ENCODE results near the gene CERS2. TPM values are rescaled to one million over a fixed set of nuclear protein-coding genes. Genes with fewer than 3 reads are reported as not detected.
A peak's percentile ranks its signal among the peaks of the same experiment; 100 is the strongest.

The CERS2 gene
- total and polyA plus RNA-seq, 2 of the 4 experiments (the other 2 are of a cell fraction) = 118 to 127 TPM

DNA sequence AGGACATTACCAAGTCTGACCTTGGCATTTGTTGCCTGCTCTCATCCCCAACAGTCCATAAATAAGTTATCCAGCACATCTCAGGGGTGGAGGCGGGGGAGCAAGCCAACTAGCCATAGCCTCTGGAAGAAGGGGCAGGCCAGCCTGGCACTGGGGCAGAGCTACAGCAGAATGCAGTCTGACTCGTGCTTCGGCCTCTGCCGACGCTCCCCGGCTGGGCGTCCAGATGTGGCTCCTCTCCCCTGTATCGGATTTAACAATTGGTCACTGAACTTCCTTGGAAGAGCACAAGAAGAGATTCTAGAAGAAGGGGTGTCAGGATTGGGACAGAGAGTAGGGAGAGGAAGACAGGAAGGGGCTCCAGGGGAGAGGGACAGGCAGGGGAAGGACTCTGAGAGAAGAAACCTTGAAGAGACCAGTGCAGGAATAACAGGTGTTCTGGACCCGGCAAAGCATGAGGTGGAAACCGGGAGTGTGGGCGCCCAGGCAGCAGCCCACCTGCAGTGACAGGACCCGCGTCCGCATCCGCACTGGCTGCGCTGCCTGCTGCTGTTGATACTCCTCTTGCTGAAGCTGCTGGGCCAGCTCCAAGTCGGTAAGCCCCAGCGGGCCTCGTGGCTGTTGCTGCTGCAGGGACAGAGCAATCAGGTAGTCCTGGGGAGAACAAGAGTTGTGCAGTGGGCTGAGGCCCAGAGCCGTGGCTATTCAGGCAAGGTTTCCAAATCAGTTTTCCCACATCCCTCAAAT, 22.7 kb upstream of the CERS2 start (continued):
- TF ChIP-seq RCOR1 (IDR thresholded peaks at IDR 0.05; ENCODE audit: insufficient replicate concordance, low read length) = no peak

DNA sequence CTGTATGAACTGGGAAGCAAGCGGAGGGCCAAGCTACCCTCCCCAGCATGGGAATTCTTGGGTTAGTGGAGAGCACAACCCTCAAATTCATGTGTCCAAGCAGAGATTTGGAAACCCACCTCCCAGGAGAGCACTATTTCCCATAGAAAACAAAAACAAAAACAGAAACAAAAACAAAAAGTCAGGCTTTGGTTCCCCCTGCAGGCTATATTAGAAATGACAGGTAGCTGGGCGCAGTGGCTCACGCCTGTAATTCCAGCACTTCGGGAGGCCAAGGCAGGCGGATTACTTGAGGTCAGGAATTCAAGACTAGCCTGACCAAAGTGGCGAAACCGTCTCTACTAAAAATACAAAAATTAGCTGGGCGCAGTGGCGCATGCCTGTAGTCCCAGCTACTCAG, 21.3 kb upstream of the CERS2 start:
- no TSS peak for BruUV-seq (replicated peaks)
- intact Hi-C loops (cut with micrococcal nuclease) (no loop called here), in situ Hi-C loops (cut with MboI; ENCODE audit: low sequenced_read_pairs) (no loop called here), dilution Hi-C loops (cut with HindIII; ENCODE audit: low sequenced_read_pairs, unreplicated experiment) (no loop called here)
- no peak overlapping the region; the same call in 1 of the 2 replicates for H3K4ac ChIP-seq (ENCODE audit: low read depth, low read length)
- peaks cover 8% of the 10 kb centered on the region; the same call in 1 of the 2 replicates for H3K9me1 ChIP-seq (ENCODE audit: insufficient read depth, low read length)
- no peak overlapping the region for H3K23ac ChIP-seq (ENCODE audit: low read depth, low read length)
- 20% methylated on average over 1 of the region's 9 CpGs; no CpG with 5 or more reads in 1 of the 2 experiments for WGBS, 2 experiments (ENCODE audit: extremely low coverage in 2 of 2, insufficient read length in 1 of 2)
- no peak overlapping the region for H2BK5ac ChIP-seq (ENCODE audit: low read depth, low read length, poor library complexity, severe bottlenecking)
- H2BK15ac ChIP-seq (ENCODE audit: low read depth, low read length) = no peak overlapping the region
- no peak overlapping the region for H2BK120ac ChIP-seq (ENCODE audit: low read depth, low read length)
- no peaks in the 10 kb centered on the region for H3K27me3 ChIP-seq (ENCODE audit: control insufficient read depth, insufficient read depth, low read length)
- no peaks in the 10 kb centered on the region for H4K20me1 ChIP-seq (ENCODE audit: insufficient read depth, low read length)
- no peak overlapping the region for H3K56ac ChIP-seq (ENCODE audit: extremely low read depth, insufficient read depth, low read length)
- peak overlapping the region in 1 of 2 experiments; percentile 75; a peak in 1 of 4 replicates for H4K8ac ChIP-seq (ENCODE audit: low read depth in 2 of 2, low read length in 2 of 2)
- H3K4me1 ChIP-seq (ENCODE audit: control insufficient read depth, insufficient read depth, low read length) = peaks cover 1% of the 10 kb centered on the region; the same call in 1 of the 2 replicates
- peaks cover 26% of the 10 kb centered on the region for H3K36me3 ChIP-seq (ENCODE audit: control insufficient read depth, insufficient read depth, low read length)
- H2AK9ac ChIP-seq (replicated peaks; ENCODE audit: low read depth, low read length, poor library complexity) = peak overlapping the region; percentile 87
- no peak overlapping the region for H3K9ac ChIP-seq (ENCODE audit: low read depth, low read length)
- no peak overlapping the region for H3K4me3 ChIP-seq (ENCODE audit: insufficient read depth, low read depth, low read length)
- no peaks in the 10 kb centered on the region for H3K9me3 ChIP-seq (ENCODE audit: control insufficient read depth, insufficient read depth, low read length)
- no peak overlapping the region for H4K91ac ChIP-seq (ENCODE audit: insufficient read depth, low read depth, low read length)
- H2BK20ac ChIP-seq (ENCODE audit: low read depth, low read length) = no peak overlapping the region
- no peak overlapping the region for H3K4me2 ChIP-seq (ENCODE audit: low read depth, low read length)
- H3K79me1 ChIP-seq (ENCODE audit: low read depth in 1 of 2, low read length in 2 of 2) = no peaks in the 10 kb centered on the region
- H3K18ac ChIP-seq (ENCODE audit: low read depth, low read length) = no peak overlapping the region
- no peak overlapping the region for H3K14ac ChIP-seq (replicated peaks; ENCODE audit: low read depth, low read length)
- no peak overlapping the region for H3K27ac ChIP-seq (ENCODE audit: insufficient read depth, low read length)
- H2AFZ ChIP-seq (replicated peaks; ENCODE audit: low read length, poor library complexity) = peak overlapping the region; percentile 58
- no peak overlapping the region for H4K5ac ChIP-seq (ENCODE audit: low read depth, low read length)
- H2AK5ac ChIP-seq (ENCODE audit: low read depth, low read length) = no peak overlapping the region
- ChIA-PET CTCF (interaction anchor here (0.5 to 4.3 kb wide), 8 partner anchors 9 to 1152 kb away, joined by 3 to 24 read pairs (median 4); partner anchors contain the start of gene MINDY1), POLR2A (ENCODE audit: unreplicated experiment) (interaction anchor here (0.6 kb wide), 1 partner anchor 458 kb away, joined by 7 read pairs; no protein-coding TSS in a partner anchor)
- no peak for DNase-seq
- ATAC-seq (ENCODE audit: low read depth) = peak; percentile 80
- no peak for TF ChIP-seq NFE2L2 (IDR thresholded peaks at IDR 0.05; ENCODE audit: low read depth, low read length)
- peak; percentile 28; the same call in 1 of the 2 replicates for TF ChIP-seq SMC3 (IDR thresholded peaks at IDR 0.05; ENCODE audit: low read depth, low read length)
- TF ChIP-seq MXI1 (IDR thresholded peaks at IDR 0.05; ENCODE audit: borderline replicate concordance, low read depth, low read length) = no peak
- TF ChIP-seq MAFK (IDR thresholded peaks at IDR 0.05; ENCODE audit: low read depth, low read length) = no peak
- TF ChIP-seq POLR2A (IDR thresholded peaks at IDR 0.05; ENCODE audit: low read depth, low read length) = no peak
- TF ChIP-seq CHD1 (IDR thresholded peaks at IDR 0.05; ENCODE audit: low read depth, low read length) = no peak
- TF ChIP-seq BHLHE40 (IDR thresholded peaks at IDR 0.05; ENCODE audit: low read depth, low read length) = no peak
- peak; percentile 44 for TF ChIP-seq RAD21 (IDR thresholded peaks at IDR 0.05; ENCODE audit: low read length)
- no peak for TF ChIP-seq CEBPB (IDR thresholded peaks at IDR 0.05; ENCODE audit: low read depth, low read length)
- TF ChIP-seq FOS (IDR thresholded peaks at IDR 0.05; ENCODE audit: low read depth, low read length) = no peak
- TF ChIP-seq RFX5 (IDR thresholded peaks at IDR 0.05; ENCODE audit: low read depth, low read length) = no peak
- TF ChIP-seq, protein P1, sequence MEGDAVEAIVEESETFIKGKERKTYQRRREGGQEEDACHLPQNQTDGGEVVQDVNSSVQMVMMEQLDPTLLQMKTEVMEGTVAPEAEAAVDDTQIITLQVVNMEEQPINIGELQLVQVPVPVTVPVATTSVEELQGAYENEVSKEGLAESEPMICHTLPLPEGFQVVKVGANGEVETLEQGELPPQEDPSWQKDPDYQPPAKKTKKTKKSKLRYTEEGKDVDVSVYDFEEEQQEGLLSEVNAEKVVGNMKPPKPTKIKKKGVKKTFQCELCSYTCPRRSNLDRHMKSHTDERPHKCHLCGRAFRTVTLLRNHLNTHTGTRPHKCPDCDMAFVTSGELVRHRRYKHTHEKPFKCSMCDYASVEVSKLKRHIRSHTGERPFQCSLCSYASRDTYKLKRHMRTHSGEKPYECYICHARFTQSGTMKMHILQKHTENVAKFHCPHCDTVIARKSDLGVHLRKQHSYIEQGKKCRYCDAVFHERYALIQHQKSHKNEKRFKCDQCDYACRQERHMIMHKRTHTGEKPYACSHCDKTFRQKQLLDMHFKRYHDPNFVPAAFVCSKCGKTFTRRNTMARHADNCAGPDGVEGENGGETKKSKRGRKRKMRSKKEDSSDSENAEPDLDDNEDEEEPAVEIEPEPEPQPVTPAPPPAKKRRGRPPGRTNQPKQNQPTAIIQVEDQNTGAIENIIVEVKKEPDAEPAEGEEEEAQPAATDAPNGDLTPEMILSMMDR (conservative IDR thresholded peaks at IDR 0.05; ENCODE audit: low read depth, low read length) = peak; percentile 60
- TF ChIP-seq, protein P2, sequence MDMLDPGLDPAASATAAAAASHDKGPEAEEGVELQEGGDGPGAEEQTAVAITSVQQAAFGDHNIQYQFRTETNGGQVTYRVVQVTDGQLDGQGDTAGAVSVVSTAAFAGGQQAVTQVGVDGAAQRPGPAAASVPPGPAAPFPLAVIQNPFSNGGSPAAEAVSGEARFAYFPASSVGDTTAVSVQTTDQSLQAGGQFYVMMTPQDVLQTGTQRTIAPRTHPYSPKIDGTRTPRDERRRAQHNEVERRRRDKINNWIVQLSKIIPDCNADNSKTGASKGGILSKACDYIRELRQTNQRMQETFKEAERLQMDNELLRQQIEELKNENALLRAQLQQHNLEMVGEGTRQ (IDR thresholded peaks at IDR 0.05; ENCODE audit: low read depth, low read length) = no peak
- no peak for TF ChIP-seq RCOR1 (IDR thresholded peaks at IDR 0.05; ENCODE audit: insufficient replicate concordance, low read length)
